ENCODE measurements around the gene PNMA5.
"Not testable (repeated sequence)": the region's sequence is repeated elsewhere in the genome, so short reads cannot be mapped to it uniquely, and the experiment has no call there.

PNMA5 gene

GRCh38 chrX:152993933-152994332 lies at the start of gene PNMA5:
Gene PNMA5 (minus strand): TSS chrX:152994116. CDS start chrX:152991598, 2,518 bp downstream.
- no peak for FAIRE-seq

DNA sequence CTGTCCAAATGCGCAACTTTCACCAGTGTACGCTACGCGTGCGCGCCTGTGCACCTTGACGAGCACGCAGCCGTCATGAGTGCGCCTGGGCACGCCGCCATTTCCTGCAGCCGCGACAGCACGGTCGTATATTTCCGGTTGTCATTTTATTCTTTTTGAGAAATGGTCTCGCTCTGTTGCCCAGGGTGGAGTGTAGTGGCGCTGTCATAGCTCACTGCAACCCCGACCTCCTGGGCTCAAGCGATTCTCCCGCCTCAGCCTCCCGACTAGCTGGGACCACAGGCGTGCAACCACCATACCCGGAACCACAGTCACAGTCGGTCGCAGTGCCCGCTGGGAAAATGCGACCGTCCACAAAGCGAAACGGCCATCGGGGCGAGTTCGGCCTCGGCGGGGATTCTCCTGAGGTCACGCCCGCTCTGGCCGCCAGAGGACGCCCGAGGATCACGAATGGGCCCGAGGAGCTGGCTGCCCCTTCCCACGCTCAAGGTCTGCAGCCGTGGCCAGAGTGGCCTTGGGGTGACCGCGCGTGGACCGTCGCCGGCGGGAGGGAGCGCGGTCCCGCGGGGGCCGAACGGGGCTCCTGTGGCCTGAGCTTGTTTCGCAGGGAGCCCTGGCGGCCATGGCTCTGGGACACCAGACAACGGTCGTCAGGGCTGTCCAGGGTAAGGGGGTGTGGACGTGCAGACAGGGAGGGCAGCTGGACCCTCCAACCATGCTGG lies 38.6 kb upstream of the PNMA5 start:
- no peak for FAIRE-seq

- no peak for FAIRE-seq
These were observed 36.9 kb upstream of the PNMA5 start for GRCh38 chrX:153030801-153031200.

GRCh38 chrX:153029875-153030274 lies 36.0 kb upstream of the PNMA5 start:
- FAIRE-seq, result no peak

DNA sequence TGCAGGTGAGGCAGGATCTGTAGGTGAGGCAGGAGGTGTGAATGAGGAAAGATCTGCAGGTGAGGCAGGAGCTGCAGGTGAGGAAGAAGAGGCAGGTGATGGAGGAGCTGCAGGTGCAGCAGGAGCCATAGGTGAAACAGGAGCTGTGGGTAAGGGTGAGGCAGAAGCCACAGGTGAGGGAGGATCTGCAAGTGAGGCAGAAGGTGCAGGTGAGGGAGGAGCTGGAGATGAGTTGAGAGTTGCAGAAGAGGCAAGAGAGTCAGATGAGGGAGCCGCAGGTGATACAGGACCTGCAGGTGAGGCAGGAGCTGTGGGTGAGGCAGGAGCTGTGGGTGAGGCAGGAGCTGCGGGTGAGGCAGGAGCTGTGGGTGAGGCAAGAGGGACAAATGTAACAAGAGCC lies 35.2 kb upstream of the PNMA5 start:
- FAIRE-seq, result no peak

DNA sequence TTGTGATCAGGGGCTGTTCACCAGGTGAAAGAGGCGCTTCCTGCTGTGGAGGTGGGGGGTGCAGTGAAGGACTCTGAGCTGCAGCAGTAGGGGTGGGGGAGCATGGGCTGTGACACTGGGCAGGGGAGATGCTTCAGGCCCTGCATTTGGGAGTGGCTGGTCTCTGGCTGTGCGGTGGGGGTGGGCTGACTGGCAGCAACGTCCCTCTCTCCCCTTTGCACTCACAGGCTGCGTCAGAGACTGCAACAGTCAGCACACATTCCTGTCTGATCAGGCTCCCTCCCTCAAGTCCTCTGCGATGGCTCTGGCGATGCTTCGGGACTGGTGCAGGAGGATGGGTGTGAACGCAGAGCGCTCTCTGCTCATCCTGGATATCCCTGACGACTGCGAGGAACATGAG lies 34.6 kb upstream of the PNMA5 start:
- not testable (repeated sequence) for FAIRE-seq

- FAIRE-seq, result not testable (repeated sequence)
These were observed 32.6 kb upstream of the PNMA5 start for GRCh38 chrX:153026501-153026900.

DNA sequence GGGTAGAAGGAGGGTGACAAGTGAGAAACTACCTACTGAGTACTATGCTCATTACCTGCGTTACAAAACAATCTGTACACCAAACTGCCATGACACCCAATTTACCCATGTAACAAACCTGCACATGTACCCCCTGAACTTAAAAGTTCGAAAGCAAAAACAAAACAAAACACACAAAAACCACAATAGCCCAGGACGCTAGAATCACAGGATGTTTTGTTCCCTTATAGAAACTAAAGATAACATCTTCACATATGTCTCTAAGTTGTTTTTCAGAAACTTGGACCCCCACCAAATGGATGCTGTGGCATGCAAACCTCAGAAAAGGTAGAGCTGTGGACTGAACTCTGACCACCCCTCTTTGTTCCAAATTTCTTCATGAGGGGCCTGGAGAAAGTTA lies 25.2 kb upstream of the PNMA5 start:
- no peak for FAIRE-seq

DNA sequence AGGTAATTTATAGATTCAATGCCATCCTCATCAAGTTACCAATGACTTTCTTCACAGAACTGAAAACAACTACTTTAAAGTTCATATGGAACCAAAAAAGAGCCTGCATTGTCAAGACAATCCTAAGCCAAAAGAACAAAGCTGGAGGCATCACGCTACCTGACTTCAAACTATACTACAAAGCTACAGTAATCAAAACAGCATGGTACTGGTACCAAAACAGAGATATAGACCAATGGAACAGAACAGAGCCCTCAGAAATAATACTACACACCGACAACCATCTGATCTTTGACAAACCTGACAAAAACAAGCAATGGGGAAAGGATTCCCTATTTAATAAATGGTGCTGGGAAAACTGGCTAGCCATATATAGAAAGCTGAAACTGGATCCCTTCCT lies 23.3 kb upstream of the PNMA5 start:
- not testable (repeated sequence) for FAIRE-seq

DNA sequence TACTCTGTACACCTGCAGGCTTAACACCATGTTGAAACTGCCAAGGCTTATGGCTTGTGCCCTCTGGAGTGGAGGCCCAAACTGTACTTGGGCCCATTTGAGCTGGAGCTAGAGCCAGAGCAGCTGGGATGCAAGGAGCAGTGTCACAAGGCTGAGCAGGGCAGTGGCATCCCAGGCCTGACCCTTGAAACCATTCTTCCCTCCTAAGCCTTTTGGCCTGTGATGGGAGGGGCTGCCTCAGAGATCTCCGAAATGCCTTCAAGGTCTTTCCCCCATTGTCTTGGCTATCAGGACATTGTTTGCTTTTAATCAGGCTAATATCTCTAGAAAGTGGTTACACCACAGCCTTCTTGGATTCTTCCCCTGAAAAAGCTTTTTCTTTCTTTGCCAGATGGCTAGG lies 10.9 kb upstream of the PNMA5 start:
- FAIRE-seq, result no peak

GRCh38 chrX:153003981-153004380 lies 10.1 kb upstream of the PNMA5 start:
- FAIRE-seq, result no peak

DNA sequence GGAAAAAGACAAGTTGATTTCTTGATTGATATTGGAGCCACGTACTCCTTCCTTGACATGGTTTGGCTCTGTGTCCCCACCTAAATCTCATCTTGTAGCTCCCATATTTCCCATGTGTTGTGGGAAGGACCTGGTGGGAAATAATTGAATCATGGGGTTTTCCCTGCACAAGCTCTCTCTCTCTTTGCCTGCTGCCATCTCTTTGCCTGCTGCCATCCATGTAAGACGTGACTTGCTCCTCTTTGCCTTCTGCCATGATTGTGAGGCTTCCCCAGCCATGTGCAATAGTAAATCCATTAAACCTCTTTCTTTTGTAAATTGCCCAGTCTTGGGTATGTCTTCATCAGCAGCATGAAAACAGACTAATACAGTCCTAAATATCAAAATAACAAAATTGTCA lies 8.3 kb upstream of the PNMA5 start:
- FAIRE-seq, result not testable (repeated sequence)

GRCh38 chrX:152997337-152997736 lies 3.4 kb upstream of the PNMA5 start:
- no peak for FAIRE-seq

DNA sequence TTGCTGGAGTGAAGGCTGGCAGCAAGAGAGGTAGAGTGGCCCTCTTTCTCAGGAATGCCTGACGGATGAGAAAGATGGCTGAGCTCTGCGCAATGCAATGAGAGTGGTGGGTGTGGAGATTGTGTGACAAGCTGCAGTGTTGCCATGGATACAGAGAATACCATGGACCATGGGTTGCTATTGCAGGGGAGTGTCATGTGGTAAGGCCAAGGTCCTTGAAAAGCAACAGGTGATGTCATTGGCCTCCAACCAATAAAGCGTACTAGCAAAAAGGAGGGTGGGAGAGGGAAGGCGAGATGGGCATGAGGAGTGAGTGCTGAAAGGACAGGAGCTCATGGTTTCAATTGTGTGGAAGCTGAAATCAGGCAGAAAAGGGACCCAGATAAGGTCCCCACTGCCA lies 1.8 kb downstream of the PNMA5 start:
- FAIRE-seq, result no peak

GRCh38 chrX:152991123-152991522 lies 2.8 kb downstream of the PNMA5 start:
- FAIRE-seq, result no peak

DNA sequence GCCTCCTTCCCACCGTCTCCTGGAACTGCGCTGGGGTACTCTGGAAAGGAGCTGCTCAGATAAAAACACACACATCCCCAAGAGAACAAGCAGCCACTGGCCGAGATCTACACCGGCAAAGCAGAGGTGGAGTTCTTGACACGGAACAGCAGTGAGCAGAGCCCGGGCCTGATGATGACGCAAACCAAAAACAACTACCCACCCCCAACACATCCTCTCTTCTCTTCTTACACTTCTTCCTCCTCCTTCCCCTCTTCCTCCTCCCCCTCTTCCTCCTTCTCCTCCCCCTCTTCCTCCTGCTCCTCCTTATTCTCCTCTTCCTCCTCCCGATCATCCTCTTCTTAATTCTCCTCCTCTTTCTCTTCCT lies 4.6 kb downstream of the PNMA5 start:
- no peak for FAIRE-seq

GRCh38 chrX:152988536-152989291 lies 5.2 kb downstream of the PNMA5 start:
- FAIRE-seq, result no peak

DNA sequence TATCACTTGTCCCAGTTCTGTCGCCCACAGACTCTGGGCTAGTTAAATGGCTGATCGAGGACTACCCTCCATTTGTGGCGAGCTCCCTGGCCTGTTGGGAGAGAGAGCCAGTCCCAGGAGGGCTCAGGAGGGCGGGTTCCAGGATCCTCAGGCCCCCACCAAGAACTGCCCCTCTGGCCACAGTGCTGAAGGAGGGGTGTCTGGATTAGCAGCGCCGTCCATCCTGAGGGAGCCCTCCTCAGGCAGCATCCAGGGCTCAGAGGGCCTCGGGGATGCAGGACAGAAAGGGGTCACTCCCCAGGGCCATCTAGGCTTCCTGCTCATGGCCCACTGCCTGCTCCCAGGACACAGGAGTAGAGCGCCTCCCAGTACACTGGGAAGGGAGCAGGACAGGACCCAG lies 6.1 kb downstream of the PNMA5 start:
- FAIRE-seq, result no peak

GRCh38 chrX:152987156-152987555 lies 6.8 kb downstream of the PNMA5 start:
- not testable (repeated sequence) for FAIRE-seq

DNA sequence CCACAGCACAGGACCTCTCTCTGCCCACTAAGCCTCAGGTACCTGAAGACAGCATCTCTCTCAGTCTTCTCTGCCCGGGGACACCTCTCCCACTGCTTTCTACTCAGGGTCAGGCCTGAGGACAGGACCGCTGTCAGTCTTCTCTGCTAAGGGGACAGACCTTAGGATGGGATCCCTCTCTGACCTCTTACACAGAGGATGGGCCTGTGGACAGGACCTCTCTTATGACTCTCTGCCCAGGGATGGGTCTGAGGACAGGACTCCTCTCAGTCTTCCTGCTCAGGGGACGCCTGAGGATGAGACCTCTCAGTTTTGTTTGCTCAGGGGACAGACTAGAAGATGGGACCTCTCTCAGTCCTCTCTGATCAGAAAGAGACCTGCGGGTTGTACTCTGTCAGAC lies 8.5 kb downstream of the PNMA5 start:
- not testable (repeated sequence) for FAIRE-seq

DNA sequence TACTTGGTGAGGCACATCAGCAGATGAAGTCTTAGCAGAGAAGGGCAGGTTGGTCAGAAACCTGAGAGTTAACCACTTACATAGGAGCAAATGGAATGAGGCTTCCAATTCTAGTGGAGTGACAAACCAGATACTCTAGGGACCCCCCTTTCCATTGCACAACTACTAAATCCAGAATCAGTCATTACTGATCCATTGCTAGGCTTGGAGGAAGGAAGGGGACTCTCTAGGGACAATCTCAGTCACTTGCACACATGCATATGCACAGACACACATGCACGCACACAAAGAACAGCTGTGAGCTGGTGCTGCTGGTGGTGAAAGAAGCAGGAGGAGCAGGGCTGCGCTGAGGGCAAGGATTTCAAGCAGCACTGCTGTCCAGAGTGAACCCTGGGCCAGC lies 25.7 kb downstream of the PNMA5 start:
- no peak for FAIRE-seq

DNA sequence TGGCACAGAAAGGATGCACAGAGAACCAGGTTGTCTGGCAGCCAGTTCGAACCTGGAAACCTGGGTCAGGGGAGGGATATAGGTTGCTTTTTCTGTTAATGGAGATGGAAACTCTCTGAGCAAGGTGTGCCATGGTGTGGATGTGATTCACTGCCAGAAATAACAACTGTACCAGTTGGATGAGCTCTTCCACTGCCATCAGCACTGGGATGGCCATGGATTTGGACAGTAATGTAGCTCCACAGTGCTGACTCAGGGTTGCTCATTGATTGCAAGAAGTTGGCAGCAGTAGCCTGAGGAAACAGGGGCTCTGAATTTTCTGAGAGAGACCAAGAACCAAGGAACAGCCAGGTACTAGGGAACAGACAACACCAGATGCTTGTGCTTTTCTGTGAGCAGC lies 33.8 kb downstream of the PNMA5 start:
- FAIRE-seq, result no peak

GRCh38 chrX:152959626-152960025 lies 34.3 kb downstream of the PNMA5 start:
- FAIRE-seq, result no peak
